HepG2 (cell line): ENCODE data around the gene MARCHF9. TPM values are rescaled to one million over a fixed set of nuclear protein-coding genes. Genes with fewer than 3 reads are reported as not detected.
A peak's percentile ranks its signal among the peaks of the same experiment; 100 is the strongest.

Source experiments
- HINFP ChIP-seq: sonication (generic); formaldehyde crosslinking; IDR thresholded peaks from 2 replicates; pipeline ENCODE4 v1.4.0; 2020; ENCODE audit warnings: low read depth, mild to moderate bottlenecking, missing genetic modification reagents
- IRF2 ChIP-seq: IDR thresholded peaks from 2 replicates; pipeline ENCODE4 v1.6.1; 2018; ENCODE audit warnings: missing genetic modification reagents, missing compliant biosample characterization
- MXD4 ChIP-seq: IDR thresholded peaks from 2 replicates; pipeline ENCODE4 v1.6.1; 2016; ENCODE audit warnings: mild to moderate bottlenecking, missing biosample characterization, missing genetic modification reagents
- NONO ChIP-seq, 2 experiments: fragments of 450-650 bp in 1 of 2; sonication (generic) in 1 of 2; formaldehyde crosslinking in 1 of 2; IDR thresholded peaks in 1 of 2; conservative IDR thresholded peaks in 1 of 2; 2 replicates each; pipeline versions ENCODE4 v1.6.1 to v1.8.0; 2017 to 2022; ENCODE audit warnings: mild to moderate bottlenecking in 1 of 2, missing genetic modification reagents in 1 of 2, moderate library complexity in 1 of 2
- ZNF598 ChIP-seq: sonication (generic); formaldehyde crosslinking; IDR thresholded peaks from 2 replicates; pipeline ENCODE4 v1.5.1; 2020; ENCODE audit warnings: mild to moderate bottlenecking, missing genetic modification reagents, borderline replicate concordance
- ZNF605 ChIP-seq: sonication (generic); formaldehyde crosslinking; IDR thresholded peaks from 2 replicates; pipeline ENCODE4 v1.8.0; 2022; ENCODE audit warnings: mild to moderate bottlenecking, missing genetic modification reagents
- ZNF703 ChIP-seq: sonication (generic); formaldehyde crosslinking; IDR thresholded peaks from 2 replicates; pipeline ENCODE4 v1.5.1; 2020; ENCODE audit warnings: missing genetic modification reagents, mild to moderate bottlenecking, moderate library complexity, borderline replicate concordance
- ZSCAN12 ChIP-seq: sonication (generic); formaldehyde crosslinking; IDR thresholded peaks from 2 replicates; pipeline ENCODE4 v1.9.0; 2021; ENCODE audit warnings: mild to moderate bottlenecking, missing genetic modification reagents
- polyA plus RNA-seq, 8 experiments: library from polyadenylated mRNA; depleted of rRNA in 3 of 8; stranded (reverse) in 7 of 8; unstranded in 1 of 8; fragments of >200 nt; fragmentation: Illumina TruSeq in 4 of 8; extraction: Trizol in 4 of 8; gene quantifications; 2 replicates each; pipeline versions ENCODE4 v1.2.1 to v1.2.3, GENCODE V29; 2011 to 2016; ENCODE audit warnings: low read depth in 4 of 8, missing spikeins in 1 of 8, mixed read lengths in 1 of 8; ENCODE audit not compliant: insufficient read depth in 1 of 8
- total RNA-seq, 5 experiments: library from RNA; depleted of rRNA; stranded (reverse); fragments of >200 nt; fragmentation: Illumina TruSeq; extraction: Trizol; gene quantifications; 2 replicates each; pipeline ENCODE4 v1.2.3, GENCODE V29; 2016; ENCODE audit warnings: low read depth in 1 of 5
- TF ChIP-seq, protein P1 (sequence below): sonication (generic); formaldehyde crosslinking; IDR thresholded peaks from 2 replicates; pipeline ENCODE4 v1.4.0; 2020; ENCODE audit warnings: missing genetic modification reagents, borderline replicate concordance
- TF ChIP-seq, protein P2 (sequence below): sonication (generic); formaldehyde crosslinking; IDR thresholded peaks from 2 replicates; pipeline ENCODE4 v1.5.0; 2020; ENCODE audit warnings: missing genetic modification reagents
- TF ChIP-seq, protein P3 (sequence below): sonication (generic); formaldehyde crosslinking; IDR thresholded peaks from 2 replicates; pipeline ENCODE4 v1.5.0; 2020; ENCODE audit warnings: mild to moderate bottlenecking, missing genetic modification reagents, borderline replicate concordance
- TF ChIP-seq, protein P4 (sequence below): sonication (generic); formaldehyde crosslinking; IDR thresholded peaks from 2 replicates; pipeline ENCODE4 v1.8.0; 2022; ENCODE audit warnings: missing genetic modification reagents, mild to moderate bottlenecking, borderline replicate concordance

MARCHF9 gene
- total and polyA plus RNA-seq, 2 of the 13 experiments (the other 11 are each of a cell fraction or from before 2014, with no cell fraction given), result 5.7 to 9.6 TPM

DNA sequence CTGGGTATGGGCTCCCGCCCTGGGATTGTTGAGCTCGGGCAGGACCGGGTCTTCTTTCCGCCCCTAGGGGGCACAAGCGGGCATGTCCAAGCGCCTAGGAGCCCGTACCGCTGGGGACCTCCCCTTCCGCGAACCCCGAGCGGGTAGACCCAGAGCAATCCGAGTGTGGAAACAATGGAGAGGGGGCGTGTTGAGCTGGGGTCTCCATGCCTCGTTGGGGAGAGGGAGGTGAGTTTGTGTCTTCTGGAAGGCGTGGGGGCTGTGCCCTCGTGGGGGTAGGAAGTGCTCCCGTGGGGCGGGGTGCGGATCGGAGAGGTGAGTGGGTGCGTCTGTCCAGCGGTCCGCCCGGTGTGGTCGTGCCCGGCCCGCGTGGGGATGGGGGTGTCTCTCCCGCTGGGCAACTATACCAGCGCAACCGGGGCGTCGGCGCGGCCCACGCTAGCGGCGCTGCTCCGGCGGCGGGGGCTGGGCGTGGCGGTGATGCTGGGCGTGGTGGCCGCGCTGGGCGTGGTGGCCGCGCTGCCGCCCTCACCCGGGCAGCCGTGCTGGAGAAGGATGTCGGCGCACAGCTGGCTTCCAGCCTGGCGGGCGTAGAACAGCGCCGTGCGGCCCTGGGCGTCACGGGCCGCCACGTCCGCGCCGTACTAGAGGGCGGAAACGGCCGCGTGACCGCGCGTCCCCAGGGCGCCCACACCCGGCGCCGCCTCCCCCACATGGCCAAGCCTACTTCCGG is 28.6 kb upstream of the MARCHF9 start (continued):
- TF ChIP-seq, protein P1, sequence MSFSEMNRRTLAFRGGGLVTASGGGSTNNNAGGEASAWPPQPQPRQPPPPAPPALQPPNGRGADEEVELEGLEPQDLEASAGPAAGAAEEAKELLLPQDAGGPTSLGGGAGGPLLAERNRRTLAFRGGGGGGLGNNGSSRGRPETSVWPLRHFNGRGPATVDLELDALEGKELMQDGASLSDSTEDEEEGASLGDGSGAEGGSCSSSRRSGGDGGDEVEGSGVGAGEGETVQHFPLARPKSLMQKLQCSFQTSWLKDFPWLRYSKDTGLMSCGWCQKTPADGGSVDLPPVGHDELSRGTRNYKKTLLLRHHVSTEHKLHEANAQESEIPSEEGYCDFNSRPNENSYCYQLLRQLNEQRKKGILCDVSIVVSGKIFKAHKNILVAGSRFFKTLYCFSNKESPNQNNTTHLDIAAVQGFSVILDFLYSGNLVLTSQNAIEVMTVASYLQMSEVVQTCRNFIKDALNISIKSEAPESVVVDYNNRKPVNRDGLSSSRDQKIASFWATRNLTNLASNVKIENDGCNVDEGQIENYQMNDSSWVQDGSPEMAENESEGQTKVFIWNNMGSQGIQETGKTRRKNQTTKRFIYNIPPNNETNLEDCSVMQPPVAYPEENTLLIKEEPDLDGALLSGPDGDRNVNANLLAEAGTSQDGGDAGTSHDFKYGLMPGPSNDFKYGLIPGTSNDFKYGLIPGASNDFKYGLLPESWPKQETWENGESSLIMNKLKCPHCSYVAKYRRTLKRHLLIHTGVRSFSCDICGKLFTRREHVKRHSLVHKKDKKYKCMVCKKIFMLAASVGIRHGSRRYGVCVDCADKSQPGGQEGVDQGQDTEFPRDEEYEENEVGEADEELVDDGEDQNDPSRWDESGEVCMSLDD (CRISPR knock-in tag), result peak; percentile 20; the same call in 1 of the 2 replicates
- TF ChIP-seq IRF2 (CRISPR knock-in tag) (peak; percentile 41; the same call in 1 of the 2 replicates), NONO (IDR thresholded peaks at IDR 0.05) (no peak), NONO (CRISPR knock-in tag; conservative IDR thresholded peaks at IDR 0.05) (peak; percentile 48; the same call in 1 of the 2 replicates), ZNF605 (CRISPR knock-in tag) (0 out of 2 replicates have a peak, but pooled peaks have one; percentile 44), ZSCAN12 (no peak), MXD4 (CRISPR knock-in tag) (peak; percentile 75; the same call in 1 of the 2 replicates), ZNF598 (no peak), ZNF703 (CRISPR knock-in tag) (no peak), HINFP (CRISPR knock-in tag) (0 out of 2 replicates have a peak, but pooled peaks have one; percentile 34)
- TF ChIP-seq, protein P2, sequence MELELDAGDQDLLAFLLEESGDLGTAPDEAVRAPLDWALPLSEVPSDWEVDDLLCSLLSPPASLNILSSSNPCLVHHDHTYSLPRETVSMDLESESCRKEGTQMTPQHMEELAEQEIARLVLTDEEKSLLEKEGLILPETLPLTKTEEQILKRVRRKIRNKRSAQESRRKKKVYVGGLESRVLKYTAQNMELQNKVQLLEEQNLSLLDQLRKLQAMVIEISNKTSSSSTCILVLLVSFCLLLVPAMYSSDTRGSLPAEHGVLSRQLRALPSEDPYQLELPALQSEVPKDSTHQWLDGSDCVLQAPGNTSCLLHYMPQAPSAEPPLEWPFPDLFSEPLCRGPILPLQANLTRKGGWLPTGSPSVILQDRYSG (CRISPR knock-in tag), result no peak
- TF ChIP-seq, protein P3, sequence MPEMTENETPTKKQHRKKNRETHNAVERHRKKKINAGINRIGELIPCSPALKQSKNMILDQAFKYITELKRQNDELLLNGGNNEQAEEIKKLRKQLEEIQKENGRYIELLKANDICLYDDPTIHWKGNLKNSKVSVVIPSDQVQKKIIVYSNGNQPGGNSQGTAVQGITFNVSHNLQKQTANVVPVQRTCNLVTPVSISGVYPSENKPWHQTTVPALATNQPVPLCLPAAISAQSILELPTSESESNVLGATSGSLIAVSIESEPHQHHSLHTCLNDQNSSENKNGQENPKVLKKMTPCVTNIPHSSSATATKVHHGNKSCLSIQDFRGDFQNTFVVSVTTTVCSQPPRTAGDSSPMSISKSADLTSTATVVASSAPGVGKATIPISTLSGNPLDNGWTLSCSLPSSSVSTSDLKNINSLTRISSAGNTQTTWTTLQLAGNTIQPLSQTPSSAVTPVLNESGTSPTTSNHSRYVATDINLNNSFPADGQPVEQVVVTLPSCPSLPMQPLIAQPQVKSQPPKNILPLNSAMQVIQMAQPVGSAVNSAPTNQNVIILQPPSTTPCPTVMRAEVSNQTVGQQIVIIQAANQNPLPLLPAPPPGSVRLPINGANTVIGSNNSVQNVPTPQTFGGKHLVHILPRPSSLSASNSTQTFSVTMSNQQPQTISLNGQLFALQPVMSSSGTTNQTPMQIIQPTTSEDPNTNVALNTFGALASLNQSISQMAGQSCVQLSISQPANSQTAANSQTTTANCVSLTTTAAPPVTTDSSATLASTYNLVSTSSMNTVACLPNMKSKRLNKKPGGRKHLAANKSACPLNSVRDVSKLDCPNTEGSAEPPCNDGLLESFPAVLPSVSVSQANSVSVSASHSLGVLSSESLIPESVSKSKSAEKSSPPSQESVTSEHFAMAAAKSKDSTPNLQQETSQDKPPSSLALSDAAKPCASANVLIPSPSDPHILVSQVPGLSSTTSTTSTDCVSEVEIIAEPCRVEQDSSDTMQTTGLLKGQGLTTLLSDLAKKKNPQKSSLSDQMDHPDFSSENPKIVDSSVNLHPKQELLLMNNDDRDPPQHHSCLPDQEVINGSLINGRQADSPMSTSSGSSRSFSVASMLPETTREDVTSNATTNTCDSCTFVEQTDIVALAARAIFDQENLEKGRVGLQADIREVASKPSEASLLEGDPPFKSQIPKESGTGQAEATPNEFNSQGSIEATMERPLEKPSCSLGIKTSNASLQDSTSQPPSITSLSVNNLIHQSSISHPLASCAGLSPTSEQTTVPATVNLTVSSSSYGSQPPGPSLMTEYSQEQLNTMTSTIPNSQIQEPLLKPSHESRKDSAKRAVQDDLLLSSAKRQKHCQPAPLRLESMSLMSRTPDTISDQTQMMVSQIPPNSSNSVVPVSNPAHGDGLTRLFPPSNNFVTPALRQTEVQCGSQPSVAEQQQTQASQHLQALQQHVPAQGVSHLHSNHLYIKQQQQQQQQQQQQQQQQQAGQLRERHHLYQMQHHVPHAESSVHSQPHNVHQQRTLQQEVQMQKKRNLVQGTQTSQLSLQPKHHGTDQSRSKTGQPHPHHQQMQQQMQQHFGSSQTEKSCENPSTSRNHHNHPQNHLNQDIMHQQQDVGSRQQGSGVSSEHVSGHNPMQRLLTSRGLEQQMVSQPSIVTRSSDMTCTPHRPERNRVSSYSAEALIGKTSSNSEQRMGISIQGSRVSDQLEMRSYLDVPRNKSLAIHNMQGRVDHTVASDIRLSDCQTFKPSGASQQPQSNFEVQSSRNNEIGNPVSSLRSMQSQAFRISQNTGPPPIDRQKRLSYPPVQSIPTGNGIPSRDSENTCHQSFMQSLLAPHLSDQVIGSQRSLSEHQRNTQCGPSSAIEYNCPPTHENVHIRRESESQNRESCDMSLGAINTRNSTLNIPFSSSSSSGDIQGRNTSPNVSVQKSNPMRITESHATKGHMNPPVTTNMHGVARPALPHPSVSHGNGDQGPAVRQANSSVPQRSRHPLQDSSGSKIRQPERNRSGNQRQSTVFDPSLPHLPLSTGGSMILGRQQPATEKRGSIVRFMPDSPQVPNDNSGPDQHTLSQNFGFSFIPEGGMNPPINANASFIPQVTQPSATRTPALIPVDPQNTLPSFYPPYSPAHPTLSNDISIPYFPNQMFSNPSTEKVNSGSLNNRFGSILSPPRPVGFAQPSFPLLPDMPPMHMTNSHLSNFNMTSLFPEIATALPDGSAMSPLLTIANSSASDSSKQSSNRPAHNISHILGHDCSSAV (CRISPR knock-in tag), result no peak
- TF ChIP-seq, protein P4, sequence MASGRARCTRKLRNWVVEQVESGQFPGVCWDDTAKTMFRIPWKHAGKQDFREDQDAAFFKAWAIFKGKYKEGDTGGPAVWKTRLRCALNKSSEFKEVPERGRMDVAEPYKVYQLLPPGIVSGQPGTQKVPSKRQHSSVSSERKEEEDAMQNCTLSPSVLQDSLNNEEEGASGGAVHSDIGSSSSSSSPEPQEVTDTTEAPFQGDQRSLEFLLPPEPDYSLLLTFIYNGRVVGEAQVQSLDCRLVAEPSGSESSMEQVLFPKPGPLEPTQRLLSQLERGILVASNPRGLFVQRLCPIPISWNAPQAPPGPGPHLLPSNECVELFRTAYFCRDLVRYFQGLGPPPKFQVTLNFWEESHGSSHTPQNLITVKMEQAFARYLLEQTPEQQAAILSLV (CRISPR knock-in tag), result peak; percentile 64; the same call in 1 of the 2 replicates
